ENCODE data around the gene S1PR5.

S1PR5 gene

GRCh38 chr19:10464456-10464855, 52.8 kb downstream of the S1PR5 start:
- no peak for DNase-seq
